IMR-90 (cell line): ENCODE data around the gene DTX3. TPM values are rescaled to one million over a fixed set of nuclear protein-coding genes. Genes with fewer than 3 reads are reported as not detected.

ENCODE experiments used
- ATAC-seq: fragments of 200-7000 bp; cut with Tn5 transposase; 2 replicates; pipeline ENCODE4 v1.9.1; 2020; ENCODE audit warnings: low read depth, mild to moderate bottlenecking, moderate library complexity
- BruUV-seq: library from RNA; stranded (reverse); fragments of 400-500 nt; replicated peaks from 2 replicates; lab custom pipeline; 2021; lab: Mats Ljungman, UMichigan
- CTCF ChIA-PET: fragments of 300-600 bp; formaldehyde crosslinking; extraction: SDS; loops from one replicate; lab custom pipeline; 2021; ENCODE audit warnings: antibody characterized with exemption; lab: Yijun Ruan, JAX
- POLR2A ChIA-PET: fragments of 300-600 bp; sonication (Branson Sonifier 250); formaldehyde crosslinking; loops from one replicate; lab custom pipeline; 2022; ENCODE audit warnings: antibody characterized with exemption; ENCODE audit not compliant: unreplicated experiment; lab: Charles Lee
- DNase-seq: peaks from one replicate; pipeline ENCODE4 v3.0.0; 2013
- H2AFZ ChIP-seq: replicated peaks from 2 replicates; pipeline ENCODE3; 2013; ENCODE audit warnings: low read length, mild to moderate bottlenecking; ENCODE audit not compliant: poor library complexity
- H2AK5ac ChIP-seq: 2 replicates; pipeline ENCODE4 v1.6.1; 2013; ENCODE audit warnings: low read depth, low read length, inconsistent platforms
- H2AK9ac ChIP-seq: replicated peaks from 2 replicates; pipeline ENCODE3; 2013; ENCODE audit warnings: mild to moderate bottlenecking, low read depth, low read length, moderate library complexity; ENCODE audit not compliant: poor library complexity
- H2BK120ac ChIP-seq: 2 replicates; pipeline ENCODE4 v1.6.1; 2013; ENCODE audit warnings: low read depth, low read length, inconsistent platforms
- H2BK15ac ChIP-seq: 3 replicates; pipeline ENCODE4 v1.6.1; 2013; ENCODE audit warnings: low read depth, low read length, inconsistent platforms
- H2BK20ac ChIP-seq: 2 replicates; pipeline ENCODE4 v1.6.1; 2013; ENCODE audit warnings: low read depth, mild to moderate bottlenecking, inconsistent platforms, low read length, moderate library complexity
- H2BK5ac ChIP-seq: 2 replicates; pipeline ENCODE4 v1.6.1; 2013; ENCODE audit warnings: mild to moderate bottlenecking, low read depth, low read length, inconsistent platforms; ENCODE audit not compliant: poor library complexity, severe bottlenecking
- H3K14ac ChIP-seq: replicated peaks from 2 replicates; pipeline ENCODE4 v1.6.1; 2013; ENCODE audit warnings: low read depth, low read length, inconsistent platforms
- H3K18ac ChIP-seq: 2 replicates; pipeline ENCODE4 v1.6.1; 2013; ENCODE audit warnings: low read depth, low read length, control low read depth
- H3K23ac ChIP-seq: 2 replicates; pipeline ENCODE4 v1.6.1; 2013; ENCODE audit warnings: low read depth, low read length, inconsistent platforms
- H3K27ac ChIP-seq: 2 replicates; pipeline ENCODE4 v1.5.1; 2013; ENCODE audit warnings: mild to moderate bottlenecking, control low read depth, low read length; ENCODE audit not compliant: insufficient read depth
- H3K27me3 ChIP-seq: 2 replicates; pipeline ENCODE4 v1.6.1; 2013; ENCODE audit warnings: low read length; ENCODE audit not compliant: control insufficient read depth, insufficient read depth
- H3K36me3 ChIP-seq: 2 replicates; pipeline ENCODE4 v1.6.1; 2013; ENCODE audit warnings: low read length, mixed read lengths; ENCODE audit not compliant: control insufficient read depth, insufficient read depth
- H3K4ac ChIP-seq: 2 replicates; pipeline ENCODE4 v1.6.1; 2013; ENCODE audit warnings: low read depth, low read length, inconsistent platforms
- H3K4me1 ChIP-seq: 2 replicates; pipeline ENCODE4 v1.6.1; 2013; ENCODE audit warnings: low read length, mixed read lengths; ENCODE audit not compliant: control insufficient read depth, insufficient read depth
- H3K4me2 ChIP-seq: 2 replicates; pipeline ENCODE4 v1.6.1; 2013; ENCODE audit warnings: low read depth, mild to moderate bottlenecking, control low read depth, low read length, moderate library complexity
- H3K4me3 ChIP-seq: 2 replicates; pipeline ENCODE4 v1.5.1; 2013; ENCODE audit warnings: low read depth, mild to moderate bottlenecking, control low read depth, low read length, moderate library complexity; ENCODE audit not compliant: insufficient read depth
- H3K56ac ChIP-seq: 2 replicates; pipeline ENCODE4 v1.6.1; 2013; ENCODE audit warnings: low read length, inconsistent platforms; ENCODE audit not compliant: insufficient read depth; ENCODE audit errors: extremely low read depth
- H3K79me1 ChIP-seq, 2 experiments: 2 replicates each; pipeline ENCODE4 v1.6.1; 2013; ENCODE audit warnings: low read length in 2 of 2, inconsistent platforms in 1 of 2, low read depth in 1 of 2
- H3K9ac ChIP-seq: 2 replicates; pipeline ENCODE4 v1.6.1; 2013; ENCODE audit warnings: low read depth, low read length, control low read depth
- H3K9me1 ChIP-seq: 2 replicates; pipeline ENCODE4 v1.6.1; 2013; ENCODE audit warnings: low read length, inconsistent platforms; ENCODE audit not compliant: insufficient read depth
- H3K9me3 ChIP-seq: 2 replicates; pipeline ENCODE4 v1.6.1; 2013; ENCODE audit warnings: low read length; ENCODE audit not compliant: control insufficient read depth, insufficient read depth
- H4K20me1 ChIP-seq: 2 replicates; pipeline ENCODE4 v1.6.1; 2013; ENCODE audit warnings: low read length, inconsistent platforms; ENCODE audit not compliant: insufficient read depth
- H4K5ac ChIP-seq: 2 replicates; pipeline ENCODE4 v1.6.1; 2013; ENCODE audit warnings: mild to moderate bottlenecking, low read depth, low read length, control low read depth
- H4K8ac ChIP-seq, 2 experiments: 2 replicates each; pipeline ENCODE4 v1.6.1; 2013; ENCODE audit warnings: low read depth in 2 of 2, low read length in 2 of 2, control low read depth in 1 of 2, inconsistent platforms in 1 of 2
- H4K91ac ChIP-seq: 2 replicates; pipeline ENCODE4 v1.6.1; 2013; ENCODE audit warnings: low read depth, low read length, inconsistent platforms; ENCODE audit not compliant: insufficient read depth
- BHLHE40 ChIP-seq: fragments of 150-350 bp; IDR thresholded peaks from 2 replicates; pipeline ENCODE4 v1.6.1; 2016; ENCODE audit warnings: mild to moderate bottlenecking, low read depth, low read length
- CEBPB ChIP-seq: IDR thresholded peaks from 2 replicates; pipeline ENCODE4 v1.6.1; 2012; ENCODE audit warnings: low read depth, low read length, improper control_type of control experiment
- CHD1 ChIP-seq: IDR thresholded peaks from 2 replicates; pipeline ENCODE4 v1.6.1; 2012; ENCODE audit warnings: low read depth, low read length, improper control_type of control experiment
- FOS ChIP-seq: fragments of 150-350 bp; IDR thresholded peaks from 2 replicates; pipeline ENCODE4 v1.6.1; 2016; ENCODE audit warnings: low read depth, low read length
- MAFK ChIP-seq: IDR thresholded peaks from 2 replicates; pipeline ENCODE4 v1.6.1; 2012; ENCODE audit warnings: low read depth, low read length, improper control_type of control experiment
- MAZ ChIP-seq: IDR thresholded peaks from 2 replicates; pipeline ENCODE4 v1.6.1; 2012; ENCODE audit warnings: low read depth, mild to moderate bottlenecking, low read length, improper control_type of control experiment, moderate library complexity, borderline replicate concordance
- MXI1 ChIP-seq: IDR thresholded peaks from 2 replicates; pipeline ENCODE4 v1.6.1; 2012; ENCODE audit warnings: low read depth, mild to moderate bottlenecking, low read length, moderate library complexity, borderline replicate concordance
- NFE2L2 ChIP-seq: fragments of 150-350 bp; IDR thresholded peaks from 2 replicates; pipeline ENCODE4 v1.6.1; 2016; ENCODE audit warnings: low read depth, mild to moderate bottlenecking, low read length
- POLR2A ChIP-seq: IDR thresholded peaks from 2 replicates; pipeline ENCODE4 v1.6.1; 2012; ENCODE audit warnings: mild to moderate bottlenecking, low read depth, low read length
- RAD21 ChIP-seq: IDR thresholded peaks from 2 replicates; pipeline ENCODE4 v1.6.1; 2012; ENCODE audit warnings: low read length, improper control_type of control experiment
- RCOR1 ChIP-seq: IDR thresholded peaks from 2 replicates; pipeline ENCODE4 v1.6.1; 2012; ENCODE audit warnings: mild to moderate bottlenecking, low read length, improper control_type of control experiment; ENCODE audit not compliant: insufficient replicate concordance
- RFX5 ChIP-seq: IDR thresholded peaks from 2 replicates; pipeline ENCODE4 v1.8.0; 2012; ENCODE audit warnings: low read depth, mild to moderate bottlenecking, low read length, moderate library complexity
- SMC3 ChIP-seq: fragments of 150-350 bp; IDR thresholded peaks from 2 replicates; pipeline ENCODE4 v1.6.1; 2016; ENCODE audit warnings: low read depth, mild to moderate bottlenecking, antibody characterized with exemption, low read length, moderate library complexity
- USF2 ChIP-seq: fragments of 150-350 bp; IDR thresholded peaks from 2 replicates; pipeline ENCODE4 v1.6.1; 2017; ENCODE audit warnings: mild to moderate bottlenecking, antibody characterized with exemption, low read length, low read depth
- WGBS, 2 experiments: methylation state at CpG; one replicate each; pipeline versions ENCODE4 v1.1.5 to v1.1.7; 2013; ENCODE audit warnings: missing lambda C conversion rate in 2 of 2; ENCODE audit not compliant: insufficient read length in 1 of 2; ENCODE audit errors: extremely low coverage in 2 of 2; 5-methylcytosine and 5-hydroxymethylcytosine counted together
- dilution Hi-C: fragments of 300-500 bp; cut with HindIII; formaldehyde crosslinking; loops from one replicate; pipeline ENCODE4 v1.14.3; 2018; ENCODE audit warnings: low sequenced_read_pairs; ENCODE audit not compliant: unreplicated experiment
- in situ Hi-C: fragments of 300-500 bp; cut with MboI; formaldehyde crosslinking; loops from 3 replicates; pipeline ENCODE4 v1.14.3; 2019; ENCODE audit warnings: low sequenced_read_pairs, inconsistent platforms, mixed read lengths
- intact Hi-C: fragments of 100-400 bp; cut with micrococcal nuclease; formaldehyde crosslinking; loops from 2 replicates; pipeline ENCODE4 v1.10.0; 2022
- polyA plus RNA-seq, 3 experiments: library from polyadenylated mRNA; depleted of rRNA; stranded (reverse); fragments of >200 nt; gene quantifications; 2 replicates each; pipeline ENCODE4 v1.2.3, GENCODE V29; 2012; ENCODE audit warnings: low replicate concordance in 1 of 3
- total RNA-seq: library from RNA; depleted of rRNA; stranded (reverse); fragments of >200 nt; gene quantifications from 2 replicates; pipeline ENCODE4 v1.2.3, GENCODE V29; 2012
- TF ChIP-seq, protein P1 (sequence below): conservative IDR thresholded peaks from 2 replicates; pipeline ENCODE4 v1.5.1; 2012; ENCODE audit warnings: mild to moderate bottlenecking, low read depth, low read length, improper control_type of control experiment

The DTX3 gene
- total and polyA plus RNA-seq, 2 of the 4 experiments (the other 2 are of a cell fraction) = 2.9 to 14.6 TPM

DNA sequence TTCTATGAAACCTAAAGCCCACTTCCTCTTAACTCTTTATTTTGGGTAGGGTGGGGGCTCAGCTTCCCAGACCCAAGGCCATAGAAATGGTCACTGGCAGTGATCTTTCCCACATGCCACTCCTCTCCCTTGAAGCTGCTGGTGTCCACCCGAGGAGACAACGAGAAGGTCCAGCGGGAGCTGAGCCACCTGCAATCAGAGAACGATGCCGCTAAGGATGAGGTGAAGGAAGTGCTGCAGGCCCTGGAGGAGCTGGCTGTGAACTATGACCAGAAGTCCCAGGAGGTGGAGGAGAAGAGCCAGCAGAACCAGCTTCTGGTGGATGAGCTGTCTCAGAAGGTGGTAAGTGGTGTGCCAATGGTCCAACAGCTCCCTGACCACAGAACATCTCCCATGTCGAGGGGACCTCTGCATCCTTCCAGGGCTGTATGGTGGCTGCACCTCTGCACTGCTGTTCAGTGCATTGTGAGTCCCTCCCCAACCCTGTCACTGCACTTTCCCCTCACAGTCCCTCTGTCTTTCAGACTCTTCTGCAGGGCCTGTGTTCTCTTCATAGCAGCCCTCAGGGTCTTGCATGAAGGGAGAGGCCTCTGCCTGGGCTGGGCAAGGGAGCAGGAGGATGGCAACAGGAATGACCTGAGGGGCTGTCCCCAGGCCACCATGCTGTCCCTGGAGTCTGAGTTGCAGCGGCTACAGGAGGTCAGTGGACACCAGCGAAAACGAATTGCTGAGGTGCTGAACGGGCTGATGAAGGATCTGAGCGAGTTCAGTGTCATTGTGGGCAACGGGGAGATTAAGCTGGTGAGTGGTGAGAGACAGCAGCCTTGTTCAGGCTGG is 32.5 kb upstream of the DTX3 start (continued):
- no peak for TF ChIP-seq MAFK

DNA sequence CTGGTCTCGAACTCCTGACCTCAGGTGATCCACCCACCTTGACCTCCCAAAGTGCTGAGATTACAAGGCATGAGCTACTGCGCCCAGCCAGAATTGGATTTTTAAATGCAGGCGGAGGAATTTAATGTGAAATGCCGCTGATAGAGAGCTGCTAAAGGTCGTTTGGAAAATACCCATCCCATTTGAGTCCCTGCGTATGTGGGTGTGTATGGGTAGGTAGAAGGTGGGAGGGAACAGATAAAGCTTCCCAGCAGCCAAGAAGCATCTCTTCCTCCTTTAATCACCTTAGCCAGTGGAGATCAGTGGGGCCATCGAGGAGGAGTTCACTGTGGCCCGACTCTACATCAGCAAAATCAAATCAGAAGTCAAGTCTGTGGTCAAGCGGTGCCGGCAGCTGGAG is 29.8 kb upstream of the DTX3 start:
- no peak overlapping the region for H3K56ac ChIP-seq
- dilution Hi-C loops = loop anchor here (25.0 kb wide), 1 partner anchor 88 kb away; no protein-coding TSS in a partner anchor
- no peak overlapping the region for H3K4me3 ChIP-seq
- H3K23ac ChIP-seq = no peak overlapping the region
- H3K27ac ChIP-seq = no peak overlapping the region
- no peak overlapping the region for H3K9ac ChIP-seq
- H3K9me1 ChIP-seq = no peaks in the 10 kb centered on the region
- no peak overlapping the region for H4K8ac ChIP-seq
- DNase-seq (no peak), ATAC-seq (no peak)
- no peak overlapping the region for H2AK5ac ChIP-seq
- H2BK5ac ChIP-seq = no peak overlapping the region
- ChIA-PET CTCF (interaction anchor here (1.8 kb wide), 1 partner anchor 9 kb away, joined by 7 read pairs; no protein-coding TSS in a partner anchor), POLR2A (no interaction called here)
- no peak overlapping the region for H2BK15ac ChIP-seq
- no peak overlapping the region for H2BK20ac ChIP-seq
- no peaks in the 10 kb centered on the region for H4K20me1 ChIP-seq
- H2AK9ac ChIP-seq = no peak overlapping the region
- no peak overlapping the region for H4K91ac ChIP-seq
- no peak overlapping the region for H4K5ac ChIP-seq
- H3K36me3 ChIP-seq = no peaks in the 10 kb centered on the region
- in situ Hi-C loops = no loop called here
- H3K27me3 ChIP-seq = peaks cover 14% of the 10 kb centered on the region
- BruUV-seq = no TSS peak
- H3K4me1 ChIP-seq = no peaks in the 10 kb centered on the region
- intact Hi-C loops = no loop called here
- no peaks in the 10 kb centered on the region for H3K9me3 ChIP-seq
- WGBS, 2 experiments = 89% methylated on average over 5 of the region's 10 CpGs; no CpG with 5 or more reads in 1 of the 2 experiments
- H3K14ac ChIP-seq = no peak overlapping the region
- no peaks in the 10 kb centered on the region for H3K79me1 ChIP-seq
- H2BK120ac ChIP-seq = no peak overlapping the region
- no peak overlapping the region for H3K4ac ChIP-seq
- H3K4me2 ChIP-seq = no peak overlapping the region
- H2AFZ ChIP-seq = no peak overlapping the region
- no peak overlapping the region for H3K18ac ChIP-seq
- TF ChIP-seq RAD21 (no peak), CHD1 (no peak), SMC3 (no peak), RCOR1 (no peak), MAZ (no peak), MXI1 (no peak), FOS (no peak), BHLHE40 (no peak), NFE2L2 (no peak), MAFK (no peak), POLR2A (no peak), CEBPB (no peak), RFX5 (no peak), USF2 (no peak)
- TF ChIP-seq, protein P1, sequence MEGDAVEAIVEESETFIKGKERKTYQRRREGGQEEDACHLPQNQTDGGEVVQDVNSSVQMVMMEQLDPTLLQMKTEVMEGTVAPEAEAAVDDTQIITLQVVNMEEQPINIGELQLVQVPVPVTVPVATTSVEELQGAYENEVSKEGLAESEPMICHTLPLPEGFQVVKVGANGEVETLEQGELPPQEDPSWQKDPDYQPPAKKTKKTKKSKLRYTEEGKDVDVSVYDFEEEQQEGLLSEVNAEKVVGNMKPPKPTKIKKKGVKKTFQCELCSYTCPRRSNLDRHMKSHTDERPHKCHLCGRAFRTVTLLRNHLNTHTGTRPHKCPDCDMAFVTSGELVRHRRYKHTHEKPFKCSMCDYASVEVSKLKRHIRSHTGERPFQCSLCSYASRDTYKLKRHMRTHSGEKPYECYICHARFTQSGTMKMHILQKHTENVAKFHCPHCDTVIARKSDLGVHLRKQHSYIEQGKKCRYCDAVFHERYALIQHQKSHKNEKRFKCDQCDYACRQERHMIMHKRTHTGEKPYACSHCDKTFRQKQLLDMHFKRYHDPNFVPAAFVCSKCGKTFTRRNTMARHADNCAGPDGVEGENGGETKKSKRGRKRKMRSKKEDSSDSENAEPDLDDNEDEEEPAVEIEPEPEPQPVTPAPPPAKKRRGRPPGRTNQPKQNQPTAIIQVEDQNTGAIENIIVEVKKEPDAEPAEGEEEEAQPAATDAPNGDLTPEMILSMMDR = no peak
